Stimulated activated CD8-positive, alpha-beta memory T cell treated with anti-CD3 and anti-CD28 coated beads, Interleukin-4, amount 100 ng/mL, for 1 hour (primary cell): Measurements from ENCODE around the gene MAN1B1.

Source experiments
- DNase-seq, 2 donors: peaks; one replicate each; pipeline ENCODE4 v3.0.0-alpha.2; 2020; ENCODE audit warnings: low read depth in 2 of 2, low spot score in 1 of 2

MAN1B1 gene

GRCh38 chr9:137084526-137084925, 2.3 kb upstream of the MAN1B1 start:
- DNase-seq: no peak

GRCh38 chr9:137085920-137086530, 760 bp upstream of the MAN1B1 start:
- DNase-seq: no peak

- no peak for DNase-seq
These were observed 682 bp downstream of the MAN1B1 start for GRCh38 chr9:137087409-137087925.

DNA sequence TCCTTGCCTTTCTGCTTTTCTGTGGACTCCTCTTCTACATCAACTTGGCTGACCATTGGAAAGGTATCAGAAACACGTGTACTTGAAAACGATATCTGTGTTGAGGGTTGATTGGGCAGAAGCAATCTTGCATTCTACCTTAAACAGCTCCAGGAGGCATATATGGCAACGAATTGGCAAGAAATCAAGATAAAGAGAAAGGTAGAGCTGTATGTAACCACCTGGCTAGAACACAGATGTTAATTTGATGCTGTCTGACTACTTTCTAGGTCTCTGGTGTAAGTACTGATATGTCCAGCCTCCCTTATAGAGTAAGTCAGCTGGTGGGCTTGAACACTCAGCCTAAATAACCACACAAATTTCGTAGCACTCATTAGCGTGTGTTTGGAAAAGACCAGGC, 1.3 kb downstream of the MAN1B1 start:
- DNase-seq: no peak

- no peak for DNase-seq
These were observed 2.6 kb downstream of the MAN1B1 start for GRCh38 chr9:137089232-137089947.

- peak; percentile 58 to 73 for DNase-seq
These were observed 9.1 kb downstream of the MAN1B1 start for GRCh38 chr9:137095664-137096517.

GRCh38 chr9:137096785-137097546, 10.2 kb downstream of the MAN1B1 start:
- no peak for DNase-seq

DNA sequence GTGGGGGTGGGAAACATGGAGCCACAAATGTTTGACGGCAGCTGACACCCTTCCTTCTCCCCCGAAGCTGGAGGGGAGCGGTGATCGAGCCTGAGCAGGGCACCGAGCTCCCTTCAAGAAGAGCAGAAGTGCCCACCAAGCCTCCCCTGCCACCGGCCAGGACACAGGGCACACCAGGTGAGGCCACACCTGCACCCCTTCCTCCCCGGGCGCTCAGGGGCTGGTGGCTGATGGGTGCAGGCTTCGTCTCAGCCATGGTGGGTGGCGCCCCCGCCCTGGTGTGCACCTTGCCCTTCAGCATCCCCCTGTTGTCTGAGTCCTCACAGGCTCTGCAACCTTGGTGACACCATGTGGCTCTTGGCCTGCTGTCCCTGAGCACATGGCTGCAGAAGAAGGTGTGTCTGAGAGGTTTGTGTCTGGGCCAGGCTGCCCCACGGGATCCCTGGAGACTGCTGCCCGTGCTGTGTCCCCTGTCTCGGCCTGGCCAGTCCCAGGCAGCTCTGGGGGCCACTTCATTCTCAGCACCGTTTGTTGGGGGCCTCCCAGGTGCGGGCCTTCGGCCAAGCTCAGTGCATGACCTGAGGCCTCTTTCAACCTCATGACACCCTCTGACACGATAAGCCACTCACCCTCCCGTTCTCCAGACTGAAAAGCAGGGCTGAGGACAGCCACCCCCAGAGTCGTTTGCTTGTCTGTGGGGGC, 11.1 kb downstream of the MAN1B1 start:
- no peak for DNase-seq

- no peak for DNase-seq
These were observed 12.4 kb downstream of the MAN1B1 start for GRCh38 chr9:137099231-137099630.

DNA sequence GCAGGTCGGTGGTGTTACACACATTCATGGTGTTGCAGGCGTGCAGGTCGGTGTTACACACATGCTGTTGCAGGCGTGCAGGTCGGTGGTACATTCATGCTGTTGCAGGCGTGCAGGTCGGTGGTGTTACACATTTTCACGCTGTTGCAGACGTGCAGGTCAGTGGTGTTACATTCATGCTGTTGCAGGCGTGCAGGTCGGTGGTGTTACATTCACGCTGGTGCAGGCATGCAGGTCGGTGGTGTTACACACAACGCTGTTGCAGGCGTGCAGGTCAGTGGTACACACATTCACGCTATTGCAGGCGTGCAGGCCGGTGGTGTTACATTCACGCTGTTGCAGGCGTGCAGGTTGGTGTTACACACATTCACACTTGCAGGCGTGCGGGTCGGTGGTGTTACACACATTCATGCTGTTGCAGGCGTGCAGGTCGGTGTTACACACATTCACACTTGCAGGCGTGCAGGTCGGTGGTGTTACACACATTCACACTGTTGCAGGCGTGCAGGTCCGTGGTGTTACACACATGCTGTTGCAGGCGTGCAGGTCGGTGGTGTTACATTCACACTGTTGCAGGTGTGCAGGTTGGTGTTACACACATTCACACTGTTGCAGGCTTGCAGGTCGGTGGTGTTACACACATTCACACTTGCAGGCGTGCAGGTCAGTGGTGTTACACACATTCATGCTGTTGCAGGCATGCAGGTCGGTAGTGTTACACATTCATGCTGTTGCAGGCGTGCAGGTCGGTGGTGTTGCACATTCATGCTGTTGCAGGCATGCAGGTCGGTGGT, 16.6 kb downstream of the MAN1B1 start:
- DNase-seq: no peak

- DNase-seq: no peak
These were observed 19.3 kb downstream of the MAN1B1 start for GRCh38 chr9:137105814-137106661.

- no peak for DNase-seq
These were observed 20.0 kb downstream of the MAN1B1 start for GRCh38 chr9:137106662-137107250.

DNA sequence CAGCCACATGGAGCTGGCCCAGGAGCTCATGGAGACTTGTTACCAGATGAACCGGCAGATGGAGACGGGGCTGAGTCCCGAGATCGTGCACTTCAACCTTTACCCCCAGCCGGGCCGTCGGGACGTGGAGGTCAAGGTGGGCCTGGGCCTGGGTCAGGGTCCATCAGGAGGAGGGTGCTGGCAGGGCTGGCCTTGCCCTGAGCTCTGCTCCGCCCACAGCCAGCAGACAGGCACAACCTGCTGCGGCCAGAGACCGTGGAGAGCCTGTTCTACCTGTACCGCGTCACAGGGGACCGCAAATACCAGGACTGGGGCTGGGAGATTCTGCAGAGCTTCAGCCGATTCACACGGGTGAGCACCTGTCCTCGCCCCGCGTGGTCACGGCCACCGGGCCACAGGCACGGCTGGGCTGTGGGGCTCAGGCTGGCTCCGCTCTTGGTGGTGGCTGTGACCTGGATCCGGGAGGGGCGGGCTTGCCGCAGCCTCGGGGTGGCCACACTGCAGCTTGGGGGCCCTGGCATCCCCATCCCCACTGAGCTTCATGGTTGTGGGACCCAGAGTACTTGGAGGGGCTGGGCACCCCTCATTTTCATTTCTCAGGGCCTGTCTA, 20.6 kb downstream of the MAN1B1 start:
- no peak for DNase-seq

DNA sequence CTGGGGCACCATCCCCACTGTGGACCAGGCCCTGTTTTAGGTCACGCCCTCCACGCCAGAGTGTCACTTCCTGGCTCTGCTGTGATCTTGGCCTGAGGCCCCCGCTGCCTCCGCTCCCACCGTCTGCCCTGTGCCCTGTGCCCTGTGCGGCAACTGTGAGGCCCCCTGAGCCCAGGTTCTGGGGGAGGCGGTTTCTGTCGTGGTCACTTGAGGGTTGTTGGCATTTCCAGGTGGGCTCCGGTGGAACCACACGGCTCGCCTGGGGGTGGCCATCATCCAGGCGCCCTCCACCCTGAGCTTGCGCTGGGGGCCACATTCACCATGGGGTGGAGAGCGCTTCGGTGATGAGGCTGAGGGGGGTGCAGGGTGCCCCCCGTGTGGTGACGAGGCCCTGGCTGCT, 21.2 kb downstream of the MAN1B1 start:
- no peak for DNase-seq

DNA sequence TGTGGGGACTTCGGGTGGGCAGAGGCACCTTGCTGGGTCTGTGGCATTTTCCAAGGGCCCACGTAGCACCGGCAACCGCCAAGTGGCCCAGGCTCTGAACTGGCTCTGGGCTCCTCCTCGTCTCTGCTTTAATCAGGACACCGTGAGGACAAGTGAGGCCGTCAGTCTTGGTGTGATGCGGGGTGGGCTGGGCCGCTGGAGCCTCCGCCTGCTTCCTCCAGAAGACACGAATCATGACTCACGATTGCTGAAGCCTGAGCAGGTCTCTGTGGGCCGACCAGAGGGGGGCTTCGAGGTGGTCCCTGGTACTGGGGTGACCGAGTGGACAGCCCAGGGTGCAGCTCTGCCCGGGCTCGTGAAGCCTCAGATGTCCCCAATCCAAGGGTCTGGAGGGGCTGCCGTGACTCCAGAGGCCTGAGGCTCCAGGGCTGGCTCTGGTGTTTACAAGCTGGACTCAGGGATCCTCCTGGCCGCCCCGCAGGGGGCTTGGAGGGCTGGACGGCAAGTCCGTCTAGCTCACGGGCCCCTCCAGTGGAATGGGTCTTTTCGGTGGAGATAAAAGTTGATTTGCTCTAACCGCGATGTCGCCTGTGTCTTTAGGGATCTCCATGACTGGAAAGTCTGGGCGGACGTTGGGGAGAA, 21.9 kb downstream of the MAN1B1 start:
- DNase-seq: no peak

DNA sequence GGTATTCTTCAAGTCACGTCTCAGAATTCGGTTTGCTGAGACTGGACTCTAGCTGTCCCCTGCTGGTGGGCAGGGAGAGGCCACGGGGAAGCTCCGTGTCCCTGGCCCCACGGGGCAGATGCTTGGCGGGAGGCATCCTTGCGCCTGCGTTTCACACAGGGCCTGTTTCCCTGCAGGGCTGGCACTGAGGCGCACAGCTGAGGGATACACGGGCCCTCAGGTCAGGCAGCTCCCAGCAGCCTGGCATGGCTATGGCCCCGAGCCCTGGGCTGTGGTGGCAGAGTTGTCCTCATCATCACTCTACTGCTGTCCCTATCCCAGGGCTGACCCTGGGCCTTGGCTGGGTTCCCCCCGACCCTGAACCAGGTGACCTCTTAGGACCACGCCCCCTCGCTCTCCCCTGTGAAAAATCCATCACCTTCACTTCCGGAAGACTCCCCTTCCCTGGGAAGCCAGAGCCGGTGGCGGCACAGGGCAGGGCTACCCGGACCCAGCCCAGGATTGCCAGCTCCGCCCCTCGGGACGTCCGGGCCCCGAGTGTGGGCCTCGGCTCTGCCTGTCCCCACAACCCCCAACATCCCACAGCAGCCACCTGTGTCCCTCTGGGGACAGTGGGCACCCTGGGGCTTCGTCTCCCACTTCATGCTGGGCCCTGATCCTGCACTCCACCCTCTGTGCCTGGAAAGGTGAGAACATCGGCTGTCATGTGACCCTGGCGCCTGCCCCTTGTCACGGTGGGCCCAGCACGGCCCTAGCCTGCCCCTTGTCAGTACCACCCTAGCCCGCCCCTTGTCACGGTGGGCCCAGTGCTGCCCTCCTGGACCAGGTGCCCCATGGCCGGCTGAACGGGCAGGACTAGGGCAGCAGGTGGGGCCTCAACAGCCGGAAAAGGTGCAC, 22.7 kb downstream of the MAN1B1 start:
- DNase-seq: no peak
